GM19043 (cell line): Measurements from ENCODE around the gene TRANK1.

ENCODE experiments used
- ATAC-seq: cut with Tn5 transposase; IDR thresholded peaks from one replicate; pipeline ENCODE4 v1.9.1; 2021; ENCODE audit warnings: low read depth; ENCODE audit not compliant: unreplicated experiment

Gene TRANK1

GRCh38 chr3:36813305-36813704 is 131.5 kb downstream of the TRANK1 start:
- no peak for ATAC-seq

- ATAC-seq = no peak
Observed at GRCh38 chr3:36812240-36812639, 132.6 kb downstream of the TRANK1 start.

- no peak for ATAC-seq
Observed at GRCh38 chr3:36811768-36812167, 133.1 kb downstream of the TRANK1 start.

- ATAC-seq = no peak
Observed at GRCh38 chr3:36804295-36805055, 140.4 kb downstream of the TRANK1 start.

GRCh38 chr3:36803091-36803791 is 141.6 kb downstream of the TRANK1 start:
- no peak for ATAC-seq

- no peak for ATAC-seq
Observed at GRCh38 chr3:36800533-36801116, 144.2 kb downstream of the TRANK1 start.

- ATAC-seq = no peak
Observed at GRCh38 chr3:36796881-36797280, 148.0 kb downstream of the TRANK1 start.

GRCh38 chr3:36796161-36796560 is 148.7 kb downstream of the TRANK1 start:
- ATAC-seq = no peak

- ATAC-seq = no peak
Observed at GRCh38 chr3:36795622-36796021, 149.2 kb downstream of the TRANK1 start.

GRCh38 chr3:36792342-36792741 is 152.5 kb downstream of the TRANK1 start:
- no peak for ATAC-seq

GRCh38 chr3:36790765-36791164 is 154.1 kb downstream of the TRANK1 start:
- ATAC-seq = no peak

- no peak for ATAC-seq
Observed at GRCh38 chr3:36786921-36787890, 157.6 kb downstream of the TRANK1 start.

- no peak for ATAC-seq
Observed at GRCh38 chr3:36784138-36784635, 160.7 kb downstream of the TRANK1 start.

- ATAC-seq = no peak
Observed at GRCh38 chr3:36777424-36778218, 167.2 kb downstream of the TRANK1 start.
